ENCODE results near the gene CACNG5.

The CACNG5 gene

DNA sequence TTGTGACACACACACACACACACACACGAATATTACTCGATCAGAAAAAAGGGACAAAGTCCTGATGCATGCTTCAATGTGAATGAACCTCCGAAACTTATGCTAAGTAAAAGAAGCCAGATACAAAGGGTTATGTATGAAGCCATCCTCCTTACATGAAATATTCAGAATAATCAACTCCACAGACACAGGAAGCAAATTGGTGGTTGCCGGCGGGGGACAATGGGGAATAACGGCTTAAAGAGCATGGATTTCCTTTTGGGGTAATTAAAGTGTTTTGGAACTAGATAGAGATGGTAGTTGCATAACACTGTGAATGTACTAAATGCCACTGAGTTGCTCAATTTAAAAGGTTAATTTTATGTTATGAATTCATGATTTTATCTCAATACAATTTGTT, 8.1 kb upstream of the CACNG5 start:
- DNase-seq (ENCODE audit: low spot score) = no peak

DNA sequence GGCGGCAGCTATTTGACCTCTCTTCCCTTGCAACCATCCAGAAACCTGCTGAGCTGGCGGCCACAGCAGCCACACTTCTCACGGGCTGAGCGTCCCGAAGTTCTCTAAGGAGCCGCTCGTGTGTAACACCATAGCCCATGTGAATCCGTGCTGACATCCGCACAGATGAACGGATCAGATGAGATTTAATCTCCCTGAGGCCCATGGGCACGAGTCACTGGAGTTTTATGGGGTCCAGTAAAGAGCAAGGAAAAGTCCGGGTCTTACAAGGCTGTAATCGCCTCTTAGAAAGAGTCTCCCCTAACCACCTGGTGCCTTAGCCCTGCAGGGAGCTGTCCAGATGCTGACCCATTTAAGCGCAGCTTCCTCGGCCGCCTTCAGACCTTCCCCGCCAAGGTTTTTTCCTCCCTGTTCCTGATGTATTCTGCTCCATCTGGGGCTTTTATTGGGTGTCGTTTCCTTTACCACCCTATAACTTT, 5.5 kb upstream of the CACNG5 start:
- DNase-seq (ENCODE audit: low spot score) = peak; percentile 5

DNA sequence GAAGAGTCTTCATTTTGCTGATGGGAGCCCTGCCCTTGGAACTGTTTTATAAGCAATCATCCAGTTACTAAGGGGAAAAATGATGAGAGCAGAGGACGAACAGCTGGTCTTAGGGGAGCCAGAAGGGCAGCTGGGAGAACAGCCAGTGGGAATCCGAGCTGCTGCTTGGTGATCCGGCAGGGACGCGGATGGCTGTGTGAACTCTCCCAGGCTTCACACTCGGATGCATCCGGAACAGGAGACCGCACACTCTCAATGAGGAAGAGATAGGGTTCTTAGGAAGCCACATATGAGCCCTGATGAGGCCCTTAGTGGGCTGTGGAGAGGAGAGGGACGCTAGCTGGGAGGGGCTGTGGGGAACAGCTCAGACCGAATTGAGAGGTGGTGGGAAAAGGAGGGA, 5.0 kb upstream of the CACNG5 start:
- no peak for DNase-seq (ENCODE audit: low spot score)

DNA sequence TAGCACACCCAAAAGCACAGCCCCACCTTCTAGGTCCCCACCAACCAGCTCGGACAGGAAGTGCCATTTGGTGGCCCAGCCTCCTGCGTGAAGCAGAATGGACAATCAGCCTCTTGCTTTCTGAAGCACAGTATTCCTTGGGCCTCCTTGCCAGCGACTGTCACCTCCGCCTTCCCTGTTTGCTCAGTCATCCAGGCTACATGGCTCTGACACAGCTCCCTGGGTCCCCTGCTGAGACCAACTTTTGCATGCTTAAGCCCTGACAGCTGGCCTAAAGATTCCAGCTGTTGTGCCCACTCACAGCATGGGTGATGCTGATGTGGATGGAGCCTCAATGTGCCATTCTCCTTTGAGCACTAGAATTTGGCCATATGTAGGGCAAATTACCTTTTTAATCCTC, 4.5 kb upstream of the CACNG5 start:
- no peak for DNase-seq (ENCODE audit: low spot score)

DNA sequence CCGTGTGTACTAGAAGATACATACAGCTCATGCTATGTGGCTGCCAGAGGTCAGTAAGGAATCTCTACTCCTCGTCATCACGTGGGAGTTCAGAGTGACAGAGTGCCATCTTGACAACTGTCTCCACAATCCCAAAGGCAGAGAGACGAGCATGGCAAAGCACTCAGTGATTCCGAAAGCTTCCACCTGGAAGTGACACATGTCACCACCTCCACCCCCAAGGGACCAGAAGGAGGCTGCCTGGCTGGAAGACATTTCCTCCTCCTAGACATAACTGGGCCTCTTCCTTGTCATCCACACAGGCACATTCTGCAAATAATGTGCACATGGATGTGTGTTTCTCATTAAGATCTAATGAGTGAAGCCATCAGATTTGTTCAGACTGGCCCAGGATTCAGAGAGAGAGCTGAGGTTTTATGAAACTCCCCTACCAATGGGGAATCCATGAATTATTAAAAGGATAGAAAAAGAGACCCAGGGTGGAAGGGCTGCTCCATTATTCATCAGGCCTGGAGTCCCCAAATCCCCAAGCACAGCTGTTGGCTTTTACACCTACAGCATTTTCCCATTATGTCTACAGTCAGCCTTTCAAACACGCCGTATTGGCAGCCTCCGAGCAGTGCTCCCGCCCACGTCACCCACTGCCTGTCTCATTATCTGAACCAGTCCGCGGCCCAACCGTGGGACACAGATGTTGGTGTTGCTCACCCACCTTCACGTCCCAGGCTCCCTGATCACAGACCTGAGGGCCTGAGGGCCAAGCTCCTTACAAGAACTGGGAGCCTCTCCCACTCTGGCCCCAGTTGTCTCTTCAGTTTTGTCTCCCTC, 3.3 kb upstream of the CACNG5 start:
- DNase-seq (ENCODE audit: low spot score) = no peak

DNA sequence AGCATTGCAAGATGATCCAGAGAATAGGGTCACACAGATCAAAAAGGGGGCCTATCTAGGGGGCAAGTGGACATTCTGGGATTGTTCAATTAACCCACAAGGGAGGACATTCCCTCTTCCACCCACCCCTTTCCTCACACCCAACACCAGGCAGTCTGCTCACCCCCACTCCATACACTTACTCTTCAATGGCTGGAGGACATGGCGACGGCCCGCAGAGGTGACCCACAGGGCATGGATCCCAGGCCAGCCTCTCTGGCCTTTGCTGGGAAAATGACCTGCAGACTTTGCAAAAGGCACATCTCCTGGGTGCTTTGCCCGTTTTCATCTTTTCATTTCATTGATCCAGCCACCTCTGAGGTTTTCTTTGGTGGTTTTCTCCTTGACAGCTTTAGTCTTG, 1.7 kb upstream of the CACNG5 start:
- no peak for DNase-seq (ENCODE audit: low spot score)

DNA sequence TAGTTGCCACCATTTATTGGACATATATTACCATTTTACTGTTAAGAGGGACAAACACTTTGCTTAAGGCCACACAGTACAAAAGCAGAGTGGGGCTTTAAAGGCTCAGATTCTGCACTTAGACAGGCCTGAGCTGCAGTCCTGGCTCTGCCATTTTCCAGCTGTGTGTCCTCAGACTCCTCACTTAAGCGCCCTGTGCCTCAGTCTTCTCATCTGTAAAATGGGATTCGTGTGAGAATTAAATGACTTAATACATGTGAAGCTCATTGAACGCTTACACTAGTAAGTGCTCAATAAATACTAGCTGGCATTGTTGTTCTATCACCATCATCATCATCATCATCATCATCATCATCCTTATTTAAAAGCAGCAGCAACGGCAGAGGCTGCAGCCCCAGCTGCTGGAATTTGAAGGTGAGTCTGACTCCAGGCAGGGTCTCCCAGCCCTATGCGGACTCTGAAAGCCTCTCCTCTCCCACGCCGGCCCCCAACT, 445 bp upstream of the CACNG5 start:
- DNase-seq (ENCODE audit: low spot score) = no peak

DNA sequence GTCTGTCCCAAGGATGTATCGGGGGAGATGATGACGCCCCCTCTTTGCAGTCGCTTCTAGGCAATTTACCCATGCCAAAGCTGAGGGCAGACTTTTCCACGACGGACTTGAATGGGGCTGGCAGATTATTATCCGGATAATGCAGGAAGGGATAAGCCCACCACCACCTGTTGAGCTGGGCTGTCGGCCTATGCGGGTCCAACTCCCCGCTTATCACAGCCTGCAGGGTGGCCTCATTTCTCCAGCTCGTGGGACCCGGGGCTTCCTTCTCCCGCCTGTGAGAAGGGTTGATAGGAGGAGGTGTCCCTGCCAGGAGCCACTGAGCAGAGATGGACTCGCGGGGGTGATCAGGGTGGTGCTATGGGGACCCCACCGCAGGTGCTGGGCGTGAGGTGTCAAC, 559 bp downstream of the CACNG5 start:
- DNase-seq (ENCODE audit: low spot score) = no peak

DNA sequence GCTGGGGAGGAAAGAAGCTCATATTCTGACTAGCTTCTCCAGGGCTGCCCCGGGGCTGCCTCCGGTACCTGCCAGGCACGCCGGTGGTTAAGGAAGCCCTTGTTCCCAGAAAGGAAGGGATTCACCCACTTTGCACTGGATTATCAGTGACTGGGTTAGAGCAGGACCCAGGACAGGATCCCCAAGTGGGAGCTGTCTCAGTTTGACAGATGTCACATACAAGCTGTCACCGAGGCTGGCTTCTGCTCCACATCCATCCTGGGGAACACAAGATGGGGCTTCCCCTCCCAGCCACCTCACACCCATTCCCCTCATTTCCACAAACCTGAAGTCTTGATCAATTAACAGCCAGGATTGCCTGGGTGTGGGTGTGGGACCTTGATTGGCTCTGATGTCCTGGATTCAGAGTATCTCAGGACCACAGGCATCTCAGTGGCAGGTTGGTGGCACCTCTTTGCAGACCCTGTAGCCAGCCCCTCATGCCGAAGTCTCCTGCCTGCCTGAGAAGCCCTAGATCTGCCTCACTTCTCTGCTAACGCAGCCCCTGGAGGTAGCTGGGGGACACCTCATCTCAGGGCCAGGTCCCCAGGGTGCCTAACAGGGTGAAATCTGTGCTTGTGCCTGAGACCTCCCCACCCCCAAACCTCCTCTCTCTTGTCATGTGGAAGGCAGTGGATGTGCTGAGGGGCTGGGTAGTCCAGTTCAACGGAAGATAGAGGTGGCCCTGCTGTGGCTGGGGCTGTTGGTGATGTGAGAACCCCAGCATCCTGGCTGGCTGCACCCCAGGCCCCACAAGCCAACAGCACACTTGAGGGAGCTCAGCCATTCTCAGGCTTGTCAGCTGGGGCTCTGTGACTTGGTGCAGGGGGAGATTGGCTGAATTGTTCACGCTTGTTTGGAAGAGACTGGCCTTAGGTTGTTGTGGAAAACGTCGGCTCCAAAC, 1.4 kb downstream of the CACNG5 start:
- DNase-seq (ENCODE audit: low spot score) = no peak

DNA sequence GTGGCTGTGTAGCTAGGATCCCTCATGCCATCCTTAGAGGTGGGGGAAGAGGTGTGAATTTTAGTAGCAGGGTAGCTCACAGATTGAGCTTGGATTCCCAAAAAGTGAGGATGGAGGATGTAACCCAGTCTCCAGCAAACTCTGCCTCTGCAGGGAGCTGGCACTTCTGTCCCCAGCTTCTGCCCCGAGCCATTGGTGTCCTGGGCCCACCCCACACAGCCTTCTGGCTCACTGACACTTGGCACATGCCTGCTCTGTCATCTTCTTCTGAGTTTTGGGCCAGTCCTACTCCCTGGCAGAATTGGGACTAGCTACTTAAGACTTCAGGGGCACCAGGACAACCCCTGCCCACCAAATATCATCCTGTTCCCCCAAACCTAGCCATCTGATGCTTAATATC, 2.3 kb downstream of the CACNG5 start:
- DNase-seq (ENCODE audit: low spot score) = no peak

DNA sequence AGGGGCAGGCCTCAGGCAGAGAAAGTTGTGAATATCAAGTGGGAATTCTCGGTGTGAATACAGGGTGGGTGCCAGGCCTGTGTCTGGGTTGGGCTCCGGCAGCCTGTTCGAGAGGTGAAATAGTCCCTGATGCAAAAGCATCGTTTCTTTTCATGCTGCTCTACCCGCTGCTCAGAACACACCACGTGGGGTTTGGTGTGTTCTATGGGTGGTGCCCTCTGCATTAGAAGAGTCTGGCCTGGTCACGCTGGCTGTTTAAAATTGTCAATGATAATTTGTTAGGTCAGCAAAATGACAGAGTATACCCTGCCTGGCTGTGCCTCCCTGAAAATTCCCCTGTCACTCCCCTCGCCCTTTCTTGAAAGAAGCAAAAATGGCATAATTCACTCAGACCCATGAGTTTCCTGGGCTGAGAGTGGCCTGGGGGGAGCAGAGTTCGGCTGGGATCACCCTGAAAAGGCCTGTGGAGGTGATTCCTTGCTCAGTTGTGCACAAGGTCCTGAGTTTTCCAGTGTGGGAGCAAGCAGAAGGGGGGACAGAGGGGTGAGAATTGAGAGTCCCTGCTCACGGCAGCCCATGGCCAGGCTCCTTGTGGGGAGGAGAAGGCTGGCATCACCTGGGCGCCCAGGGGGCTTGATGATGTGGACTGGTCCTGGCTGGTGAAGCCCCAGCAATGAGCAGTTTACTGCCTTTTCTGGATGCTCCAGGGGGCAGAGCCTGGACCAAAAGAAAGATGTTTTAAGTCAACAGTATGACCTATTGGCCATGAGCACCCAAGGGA, 3.2 kb downstream of the CACNG5 start:
- no peak for DNase-seq (ENCODE audit: low spot score)

DNA sequence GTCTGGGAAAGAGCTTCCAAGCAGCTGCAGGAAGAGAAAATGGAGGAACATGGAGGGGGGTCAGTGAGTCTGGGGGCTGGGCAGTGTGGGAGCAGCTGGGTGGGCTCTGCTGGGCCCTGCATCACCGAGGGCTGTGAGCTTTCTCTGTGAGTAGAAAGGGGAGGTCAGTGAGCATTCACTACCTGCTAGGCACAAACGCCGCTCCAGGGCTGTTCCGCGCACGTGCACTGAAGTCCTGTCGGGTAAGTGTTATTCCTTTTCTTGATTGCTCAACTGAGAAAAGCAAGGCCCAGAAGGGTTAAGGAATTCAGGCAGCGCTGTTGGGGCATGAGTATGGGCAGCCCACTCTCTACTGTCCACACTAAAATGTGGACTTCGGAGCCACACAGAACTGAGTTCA, 4.7 kb downstream of the CACNG5 start:
- DNase-seq (ENCODE audit: low spot score) = no peak

DNA sequence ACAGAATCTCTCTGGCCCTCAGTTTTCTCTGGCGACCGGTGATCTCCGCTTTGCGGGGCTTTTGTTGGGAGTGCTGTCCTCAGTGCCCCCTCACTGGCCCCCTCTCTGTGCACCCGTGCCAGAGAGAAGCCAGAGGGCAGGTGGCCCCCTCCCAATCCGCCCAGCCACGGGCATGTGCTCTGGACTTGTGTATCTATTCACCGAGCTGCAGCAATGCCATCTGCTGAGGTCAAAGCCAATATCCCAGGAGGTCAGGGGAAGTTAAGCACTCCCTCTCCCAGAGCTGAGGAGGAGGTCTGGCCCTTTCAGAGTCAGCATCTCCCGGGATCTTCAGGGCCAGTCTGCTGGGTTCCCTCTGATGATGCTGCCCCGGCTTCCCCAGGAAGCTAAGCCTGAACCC, 5.1 kb downstream of the CACNG5 start:
- no peak for DNase-seq (ENCODE audit: low spot score)

DNA sequence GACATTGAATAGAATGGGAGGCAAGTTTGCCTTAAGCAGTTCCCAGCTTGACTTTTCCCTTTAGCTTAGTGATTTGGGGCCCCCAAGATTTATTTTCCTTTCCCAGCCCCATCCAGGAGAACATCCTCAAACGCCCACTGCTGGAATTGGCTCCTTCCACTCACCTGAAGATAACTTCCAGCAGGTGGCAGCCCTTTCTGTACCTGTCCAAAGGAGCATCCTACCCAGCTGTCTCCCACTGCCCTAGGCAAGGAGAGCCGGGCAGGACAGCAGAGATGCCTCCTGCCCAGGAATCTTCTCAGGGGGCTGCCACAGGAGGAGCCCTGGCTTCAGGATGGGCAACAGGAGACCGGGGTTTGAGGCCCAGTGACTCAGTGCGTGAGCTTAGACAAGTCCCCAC, 6.4 kb downstream of the CACNG5 start:
- DNase-seq (ENCODE audit: low spot score) = no peak

DNA sequence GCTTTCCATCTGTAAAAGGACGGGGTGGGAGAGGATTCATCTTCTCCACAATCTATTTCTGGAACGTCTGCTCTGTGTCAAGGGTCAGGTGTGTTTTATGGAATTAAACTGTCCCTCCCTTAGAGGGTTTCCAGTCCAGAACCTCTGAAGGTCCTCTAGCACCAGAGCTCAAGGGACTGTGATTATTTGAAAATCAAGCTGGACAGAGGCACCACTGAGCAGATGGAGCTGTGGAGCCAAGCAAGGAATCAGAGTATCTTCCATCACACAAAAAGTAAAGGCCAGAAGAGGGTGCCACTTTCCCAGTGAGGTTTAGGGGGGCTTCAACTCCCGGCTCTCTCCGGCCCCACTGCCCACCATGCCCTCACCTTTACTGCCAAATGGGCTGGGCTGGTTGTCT, 6.8 kb downstream of the CACNG5 start:
- no peak for DNase-seq (ENCODE audit: low spot score)

DNA sequence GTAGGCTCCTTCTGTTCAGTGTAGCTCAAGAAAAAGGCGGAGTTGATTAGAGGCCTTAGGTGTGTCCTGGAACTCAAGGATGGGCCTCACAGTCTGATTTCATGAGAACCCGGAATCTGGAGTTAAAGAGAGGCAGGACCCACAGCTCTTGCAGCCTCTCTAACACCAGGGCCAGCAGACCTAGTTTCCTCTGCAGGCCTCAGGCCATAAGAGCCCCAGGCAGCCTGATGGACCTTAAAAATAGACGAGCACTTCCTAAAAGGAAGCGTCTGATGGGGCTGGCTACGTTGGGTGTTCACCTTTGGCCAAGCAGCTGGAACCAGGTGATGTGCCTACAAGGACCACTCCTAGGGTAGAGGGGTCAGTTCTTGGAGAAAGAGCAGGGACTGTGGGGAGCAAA, 7.6 kb downstream of the CACNG5 start:
- no peak for DNase-seq (ENCODE audit: low spot score)

DNA sequence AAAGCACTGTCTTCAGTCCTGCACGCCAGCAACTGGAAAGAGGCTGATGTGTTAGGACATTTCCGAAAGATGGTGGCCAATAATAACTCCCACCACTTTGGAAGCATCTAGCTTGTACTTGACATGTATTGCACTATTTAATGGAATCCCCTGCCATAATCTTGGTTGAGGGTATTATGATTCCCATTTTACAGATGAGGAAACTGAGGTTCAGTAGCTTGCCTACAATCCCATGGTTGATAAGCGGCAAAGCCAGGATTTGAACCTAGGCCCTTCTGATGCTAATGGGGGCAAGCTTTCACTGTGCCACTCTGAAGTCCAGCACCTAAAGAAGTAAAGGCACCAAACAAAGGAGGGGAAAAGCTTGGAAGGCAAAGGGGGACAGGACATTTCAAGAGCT, 8.0 kb downstream of the CACNG5 start:
- no peak for DNase-seq (ENCODE audit: low spot score)

DNA sequence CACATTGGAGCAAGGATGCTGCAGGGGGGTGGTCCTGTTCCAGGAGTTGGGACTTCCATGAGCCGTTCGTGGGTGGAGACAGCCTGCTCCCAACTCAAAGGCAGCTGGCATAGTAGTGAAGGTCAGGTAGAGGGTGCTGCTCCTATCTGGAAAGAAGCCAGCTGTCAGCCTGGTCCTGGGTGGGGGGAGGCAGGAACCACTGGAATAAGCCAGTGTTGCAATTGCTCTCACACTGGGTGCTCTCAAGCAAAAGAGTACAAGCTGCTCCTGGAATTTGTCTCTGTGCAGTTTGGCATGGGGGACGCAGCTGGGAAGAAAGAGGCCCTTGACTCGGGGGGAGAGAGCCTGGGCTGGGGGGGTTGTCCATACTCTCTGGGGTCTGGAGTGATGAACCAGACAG, 8.7 kb downstream of the CACNG5 start:
- DNase-seq (ENCODE audit: low spot score) = no peak

DNA sequence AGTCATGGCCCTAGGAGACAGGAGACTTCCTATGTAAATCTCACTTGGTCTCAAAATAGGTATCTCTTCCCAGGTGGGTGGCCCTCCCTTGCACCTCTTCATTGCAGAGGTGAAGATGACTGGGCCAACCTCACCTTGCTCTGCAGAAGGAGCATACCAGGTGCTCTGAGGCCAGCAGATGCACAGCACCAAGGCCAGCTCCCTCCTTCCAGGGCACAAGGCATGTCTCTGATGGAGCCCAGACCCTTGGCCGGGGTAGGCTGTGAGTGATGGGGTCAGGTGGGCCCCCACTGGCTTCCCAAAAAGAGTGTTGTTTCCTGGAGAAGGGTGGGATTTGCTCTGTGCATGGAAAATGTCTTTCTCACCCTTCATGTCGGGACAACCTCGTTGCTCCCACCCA, 12.8 kb downstream of the CACNG5 start:
- DNase-seq (ENCODE audit: low spot score) = no peak

DNA sequence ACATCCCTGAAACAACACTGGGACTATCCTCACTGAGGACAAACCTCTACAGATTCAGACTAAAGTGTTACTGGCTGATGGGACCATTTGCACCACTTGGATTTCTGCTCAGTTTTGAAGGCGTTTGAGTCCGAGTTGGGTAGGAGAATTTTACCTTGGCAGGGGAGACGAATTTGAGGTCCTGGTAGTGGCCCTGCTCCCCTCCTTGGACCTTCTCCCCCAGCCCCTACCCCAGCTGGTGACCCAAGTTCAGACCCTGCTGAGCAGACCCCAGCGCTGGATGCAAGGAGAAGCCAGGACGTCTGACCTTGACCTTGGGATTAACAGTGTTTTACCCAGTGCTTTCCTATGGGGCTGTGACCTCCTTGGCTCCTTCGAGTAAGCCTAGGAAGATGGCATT, 13.6 kb downstream of the CACNG5 start:
- no peak for DNase-seq (ENCODE audit: low spot score)

DNA sequence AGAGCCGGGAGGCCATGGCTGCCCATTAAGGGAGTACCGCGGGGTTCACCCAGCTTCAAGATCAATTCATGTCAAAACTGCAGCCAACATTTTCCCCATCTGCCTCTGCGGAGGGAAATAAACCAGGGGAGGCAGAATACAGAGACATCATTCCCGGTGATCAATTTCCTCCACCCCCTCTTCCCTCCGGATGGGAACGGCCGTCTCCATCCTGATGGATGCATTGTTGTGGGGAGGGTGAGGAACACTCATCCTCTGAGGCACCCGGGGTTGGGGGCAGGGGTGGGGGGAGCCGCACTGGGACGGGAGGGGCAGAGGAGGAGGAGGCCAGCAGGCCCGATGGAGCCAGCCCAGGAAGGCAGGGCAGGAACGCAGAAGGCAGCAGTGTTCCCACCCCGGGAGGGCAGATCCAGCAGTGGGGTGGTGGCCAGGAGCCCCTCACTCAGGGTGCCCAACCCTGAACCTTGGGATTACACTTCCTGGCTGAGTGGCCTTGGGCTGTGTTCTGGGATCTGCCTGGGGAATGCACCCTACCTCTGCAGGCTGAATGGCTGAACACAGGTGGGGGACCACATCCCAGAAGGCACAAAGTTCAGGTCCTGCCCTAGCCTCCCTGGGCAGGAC, 14.2 kb downstream of the CACNG5 start:
- DNase-seq (ENCODE audit: low spot score) = no peak
